NOMO-1 treated with dmso at 0.1 percent for 144 hours (cell line): ENCODE data around the gene LRRC32.

Source experiments
- DNase-seq: peaks from one replicate; lab custom pipeline; 2025; ENCODE audit not compliant: unreplicated experiment; lab: John Stamatoyannopoulos, UW

The LRRC32 gene

DNA sequence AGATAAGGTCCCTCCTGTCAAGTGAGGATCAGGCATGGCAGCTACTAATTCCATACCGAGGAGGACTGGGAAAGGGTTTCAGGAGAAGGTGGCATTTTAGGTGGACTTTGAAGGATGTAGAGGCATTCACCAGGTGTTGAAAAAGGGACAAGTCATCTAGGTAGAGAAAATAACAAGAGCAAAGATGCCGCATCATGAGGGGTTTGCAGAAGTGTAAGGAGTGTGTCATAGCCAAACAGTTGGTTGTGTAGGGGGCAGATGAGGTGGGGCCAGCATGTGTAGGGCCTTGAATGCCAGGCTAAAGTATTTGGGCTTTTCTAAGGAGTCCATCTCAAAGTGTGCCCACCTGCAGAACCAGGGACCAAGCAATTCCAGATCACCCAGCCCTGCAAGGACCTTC, 11.6 kb upstream of the LRRC32 start:
- DNase-seq = no peak

DNA sequence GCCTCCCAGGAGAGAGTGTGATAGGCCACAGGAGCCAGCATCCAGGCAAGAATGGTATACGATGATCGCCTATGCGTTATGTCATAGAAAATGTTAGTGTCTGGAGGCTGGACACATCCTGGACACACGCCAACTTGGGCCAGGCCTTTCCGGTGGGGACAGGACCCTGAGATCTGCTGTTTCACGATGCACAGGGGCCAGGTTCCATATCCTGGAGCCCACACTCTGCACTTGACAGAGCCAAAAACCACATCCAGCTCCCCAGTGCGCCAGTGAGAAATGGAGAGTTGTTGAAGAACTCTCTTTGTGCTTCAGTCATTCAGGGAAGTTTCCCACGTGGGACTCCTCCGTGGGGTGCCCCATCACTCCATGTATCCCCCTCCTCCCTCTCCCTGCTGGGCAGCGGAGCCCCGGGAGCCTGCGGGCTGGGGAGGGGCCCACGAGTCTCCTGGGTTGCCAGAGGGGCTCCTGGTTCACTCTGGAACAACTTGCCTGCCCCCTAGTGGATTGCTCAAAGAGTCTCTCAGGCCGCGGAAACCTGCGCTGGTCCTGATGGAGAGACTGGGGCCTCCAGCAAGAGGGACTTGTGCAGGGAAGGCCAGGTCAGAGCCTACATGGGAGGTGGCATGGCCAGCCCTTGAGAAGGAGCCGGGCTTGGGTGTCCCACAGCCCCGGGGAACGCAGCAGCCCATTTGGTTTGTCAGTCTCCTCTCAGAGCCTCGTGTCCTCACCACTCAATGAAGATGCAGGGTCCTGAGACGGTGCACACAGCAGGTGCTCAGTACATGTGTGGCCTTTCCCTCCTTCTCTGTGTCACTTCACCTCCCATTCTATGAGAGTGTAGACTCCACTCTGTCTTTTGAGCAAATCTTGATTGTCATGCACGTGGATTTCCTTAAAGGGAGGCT, 10.2 kb upstream of the LRRC32 start:
- peak; percentile 7 for DNase-seq

DNA sequence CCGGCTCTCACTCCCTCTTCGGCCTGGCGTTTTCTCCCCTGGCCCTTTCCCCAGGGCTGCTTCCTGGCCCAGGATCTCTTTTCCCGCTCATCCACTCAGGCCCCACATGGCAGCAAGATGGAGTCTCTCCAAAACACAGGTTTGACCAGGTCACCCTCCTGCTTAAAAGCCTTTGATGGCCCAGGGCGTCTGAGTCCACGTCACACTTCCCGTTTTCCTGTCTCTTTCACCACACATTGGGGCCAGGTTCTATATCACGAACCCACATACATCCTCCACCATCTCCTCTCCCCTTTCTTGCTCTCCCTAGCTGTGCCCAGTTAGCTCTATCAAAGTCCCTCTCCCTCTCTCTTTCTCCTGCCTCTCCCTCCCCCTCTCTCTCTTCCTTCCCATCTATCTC, 7.8 kb upstream of the LRRC32 start:
- peak; percentile 73 for DNase-seq

DNA sequence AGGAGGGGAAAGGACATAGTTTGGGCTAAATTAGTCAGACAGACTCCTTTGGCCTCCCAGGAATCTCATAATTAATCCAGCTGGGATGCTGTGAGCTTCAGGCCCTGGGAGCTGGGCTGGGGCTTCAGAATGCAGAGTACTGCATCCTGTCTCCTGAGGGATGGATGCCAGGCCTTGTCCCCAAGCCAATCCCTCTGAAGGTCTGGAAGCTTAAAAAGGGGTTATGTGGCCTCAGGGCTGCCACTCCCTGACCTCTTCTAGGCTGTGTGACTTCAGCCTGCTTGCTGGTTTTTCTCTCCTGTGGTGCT, 6.9 kb upstream of the LRRC32 start:
- no peak for DNase-seq

DNA sequence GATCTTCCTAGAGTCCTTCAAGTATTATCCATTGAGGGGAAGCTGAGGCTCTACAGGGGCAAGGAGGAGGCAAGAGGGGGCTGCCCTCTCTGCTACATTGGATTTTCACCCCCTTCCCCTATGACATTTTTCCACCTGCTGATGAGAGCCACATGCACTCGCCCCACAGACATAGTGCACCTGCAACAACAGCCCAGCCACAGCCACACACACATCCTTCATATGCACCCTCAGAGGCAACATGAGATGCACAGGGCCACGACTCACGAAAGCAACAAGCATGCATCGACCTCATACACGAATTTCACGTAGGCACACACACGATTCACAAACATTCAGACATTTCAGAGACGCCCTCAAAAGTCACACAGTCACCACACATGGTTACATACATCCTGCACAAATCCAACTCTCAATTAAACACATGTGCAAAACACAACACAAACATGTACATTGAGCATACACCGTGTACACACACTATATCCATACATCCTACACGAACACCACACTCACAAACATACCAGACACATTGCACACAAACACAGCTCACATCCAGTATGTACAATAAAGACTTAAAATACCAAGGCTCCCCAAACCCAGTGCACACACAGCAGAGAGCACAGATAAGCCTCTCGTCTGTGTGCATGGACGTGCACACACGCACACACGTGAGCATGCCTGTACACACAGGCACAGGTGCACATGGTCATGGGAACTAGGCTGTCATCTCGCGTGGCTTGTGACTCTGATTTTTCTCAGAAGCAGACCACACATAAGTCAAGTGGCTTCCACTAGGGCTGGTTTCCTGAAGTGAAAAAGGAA, 6.3 kb upstream of the LRRC32 start:
- DNase-seq = no peak

DNA sequence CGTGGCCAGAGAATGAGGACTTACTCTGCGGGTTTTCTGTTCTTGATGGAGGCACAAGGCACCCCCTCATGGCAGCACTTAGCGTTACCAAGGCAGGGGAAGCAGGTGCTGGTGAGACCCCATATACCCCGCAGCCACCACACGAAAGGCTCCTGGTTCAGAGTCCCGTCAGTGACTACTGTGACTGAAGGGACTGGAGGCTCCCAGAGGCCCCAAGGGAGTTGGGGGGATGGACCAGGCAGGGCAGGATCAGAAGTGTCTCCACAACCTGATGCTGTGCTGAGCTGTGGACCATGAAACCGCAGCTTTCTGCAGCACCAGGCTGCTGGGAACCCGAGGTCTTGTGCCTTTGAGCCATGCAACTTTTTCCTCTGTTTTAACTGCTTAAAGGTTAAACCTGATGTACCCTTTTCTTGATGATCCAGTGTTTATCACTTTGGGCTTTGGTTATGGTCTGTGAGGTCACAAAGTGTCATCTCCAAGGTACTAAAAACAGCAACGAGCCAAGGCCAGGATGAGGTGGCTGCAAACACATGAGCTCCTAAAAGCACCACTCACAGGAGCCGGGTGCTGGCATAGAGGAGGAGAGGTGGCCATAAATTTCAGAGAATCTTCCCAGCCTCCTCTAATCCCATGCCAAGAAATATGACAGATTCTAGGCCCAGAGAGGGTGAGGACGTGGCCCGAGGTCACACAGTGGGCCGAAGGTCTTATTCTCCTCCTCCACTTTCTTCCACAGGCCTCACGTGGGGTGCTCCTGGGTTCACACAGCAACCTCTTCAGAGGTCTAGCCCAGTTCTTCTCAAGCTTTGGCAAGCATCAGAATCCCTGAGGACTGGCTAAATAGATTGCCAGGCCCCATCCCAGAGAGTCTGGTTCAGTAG, 4.2 kb upstream of the LRRC32 start:
- no peak for DNase-seq

DNA sequence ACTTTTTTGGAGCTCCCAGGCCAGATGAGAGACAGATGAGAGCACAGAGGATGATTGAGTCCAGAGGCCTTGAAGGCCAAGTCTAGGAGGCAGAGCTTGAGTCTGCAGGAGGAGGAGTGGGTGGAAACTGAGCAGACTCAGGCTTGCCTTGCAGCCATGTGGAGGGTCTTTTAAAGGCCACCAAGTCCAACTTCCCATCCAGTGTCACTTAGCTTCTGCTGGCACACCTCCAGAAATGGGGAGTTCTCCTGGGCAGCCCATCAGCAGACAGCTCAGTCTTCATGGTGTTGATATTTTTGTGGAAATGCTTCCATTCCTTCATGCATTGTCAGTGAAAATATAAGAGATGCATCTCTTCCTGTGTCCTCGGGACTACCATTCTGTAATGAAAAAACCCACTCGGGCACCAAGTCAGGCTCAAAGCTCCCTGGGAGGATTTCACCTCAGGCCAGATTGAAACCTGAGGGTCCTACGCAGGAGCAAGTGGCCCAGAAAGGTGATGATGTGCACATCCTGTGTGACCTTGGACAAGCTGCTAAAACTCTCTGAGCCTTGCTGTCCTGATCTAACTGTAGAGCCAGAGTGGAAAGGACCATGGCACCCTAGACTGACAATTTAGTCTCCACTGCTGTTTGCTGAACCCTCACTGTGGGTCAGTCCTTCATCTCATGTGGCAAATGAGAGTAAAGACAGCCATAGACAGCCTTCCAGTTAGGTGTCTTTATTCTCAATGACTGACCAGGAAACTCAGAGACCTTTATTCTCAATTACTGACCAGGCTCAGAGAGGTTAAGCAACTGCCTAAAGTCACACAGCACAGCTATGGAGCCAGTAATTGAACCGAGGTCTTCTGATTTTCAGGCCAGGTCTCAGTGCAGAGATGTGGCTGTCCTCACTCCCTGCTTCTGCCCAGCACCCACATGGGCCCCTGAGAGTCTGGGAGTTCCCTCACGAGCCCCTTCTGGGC, 2.9 kb upstream of the LRRC32 start:
- DNase-seq = no peak

DNA sequence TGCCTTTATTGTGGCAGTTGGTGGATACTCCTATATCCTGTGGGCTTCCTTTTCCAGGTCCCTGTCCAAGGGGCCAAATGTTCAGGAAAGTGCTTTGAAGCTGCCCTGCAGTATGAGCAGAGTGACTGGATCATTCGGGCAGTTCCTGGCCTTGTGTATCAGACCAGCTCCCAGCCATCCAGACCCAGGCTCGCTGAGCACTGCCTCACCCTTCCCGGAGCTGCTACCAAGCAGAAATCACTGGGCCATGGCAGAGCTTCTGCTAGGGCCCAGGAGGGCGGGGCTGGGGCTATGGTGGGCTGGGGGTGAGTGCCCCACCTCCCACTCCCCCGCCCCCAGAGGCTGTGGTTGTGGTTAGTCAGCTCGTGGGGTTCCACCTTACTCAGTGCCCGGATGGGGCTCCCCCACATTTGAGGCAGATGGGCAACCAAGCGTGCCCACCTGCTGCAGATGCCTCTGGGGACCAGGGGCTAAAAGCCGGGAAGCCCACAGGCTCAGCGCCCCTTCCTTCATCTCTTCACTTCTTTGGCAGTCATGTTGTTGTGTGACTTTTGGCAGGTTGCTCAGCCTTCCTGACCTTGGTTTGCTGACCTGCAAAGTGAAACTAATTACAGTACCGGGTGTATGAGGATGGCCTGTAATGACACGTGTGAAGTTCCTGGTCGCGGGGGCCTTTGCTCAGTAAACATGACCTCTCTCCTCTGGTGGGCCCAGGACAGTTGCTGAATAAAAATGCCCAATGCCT, 2.1 kb upstream of the LRRC32 start:
- no peak for DNase-seq

DNA sequence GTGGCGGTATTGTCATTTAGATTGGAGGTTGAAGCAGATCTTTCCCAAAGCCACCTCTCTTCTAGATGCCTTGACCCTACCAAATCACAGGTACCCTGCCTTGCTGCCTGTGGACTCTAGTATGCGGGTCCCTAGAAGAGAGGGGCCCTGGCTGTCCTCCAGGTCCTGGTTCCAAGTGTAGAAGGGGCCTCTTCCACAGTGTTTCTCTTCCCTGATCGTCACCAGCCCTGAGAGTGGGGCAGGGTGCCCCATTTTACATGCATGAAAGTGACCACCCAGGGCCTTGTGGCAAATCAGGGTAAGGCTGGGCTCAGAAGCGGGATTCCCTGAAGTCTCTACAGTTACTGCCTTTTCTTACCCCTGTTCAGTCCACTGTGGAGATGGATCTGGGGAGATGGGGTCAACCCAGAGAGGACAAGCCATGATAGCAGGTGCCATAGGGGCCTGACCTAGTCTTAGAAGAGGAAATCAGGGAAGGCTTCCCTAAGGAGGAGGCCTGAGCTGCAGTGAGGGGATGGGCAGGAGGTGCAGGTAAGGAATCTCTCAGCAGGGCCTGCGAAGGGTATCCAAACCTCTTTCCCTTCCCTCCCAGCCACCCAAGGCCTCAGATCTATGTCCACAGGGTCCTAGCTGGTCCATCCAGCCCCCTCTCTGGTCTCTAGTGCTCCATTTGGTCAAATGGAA, 1.2 kb upstream of the LRRC32 start:
- no peak for DNase-seq

DNA sequence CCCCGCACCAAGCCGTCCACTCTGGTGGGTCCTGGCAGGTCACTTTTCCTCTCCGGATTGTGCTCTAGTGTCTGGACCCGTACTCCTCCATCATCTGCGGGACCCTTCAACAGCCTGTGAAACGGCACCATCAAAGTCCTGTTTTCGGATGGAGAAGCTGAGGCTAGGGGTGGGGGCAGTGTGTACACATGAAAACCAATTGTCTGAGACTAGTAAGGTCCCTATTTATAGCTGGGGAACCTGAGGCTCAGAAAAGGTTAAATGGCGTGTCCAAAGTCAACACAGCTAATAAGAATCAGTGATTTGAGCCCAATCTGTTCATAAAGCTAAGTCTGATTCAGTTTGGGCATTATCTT, 668 bp upstream of the LRRC32 start:
- DNase-seq = no peak

DNA sequence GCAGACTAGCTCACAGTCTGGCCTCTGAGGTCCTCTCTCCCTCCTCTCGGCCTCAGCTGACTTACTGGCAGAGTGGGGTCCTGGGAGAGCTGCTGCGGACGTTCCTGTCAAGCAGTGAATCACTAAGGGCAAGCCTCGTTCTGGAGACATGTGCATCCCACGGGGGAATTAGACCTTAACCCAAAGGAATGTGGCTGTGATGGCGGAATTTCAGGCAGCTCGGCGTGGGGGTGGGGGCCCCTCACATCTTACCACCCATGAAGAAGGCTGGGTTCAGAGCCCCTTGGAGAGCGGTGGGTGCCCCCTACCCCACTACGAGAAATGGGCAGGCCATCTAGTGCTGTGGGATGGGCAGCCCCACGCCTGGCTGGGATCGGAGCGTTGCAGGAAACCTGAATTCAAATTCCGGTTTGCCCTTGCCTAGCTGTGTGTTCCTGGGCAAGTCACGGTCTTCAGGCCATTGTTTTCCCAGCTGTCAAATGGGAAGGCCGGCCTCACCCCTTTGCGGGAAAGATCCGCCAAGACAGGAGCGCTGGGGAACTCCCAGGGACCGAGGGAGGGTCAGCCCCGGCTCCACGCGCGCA, 554 bp downstream of the LRRC32 start:
- DNase-seq = no peak

DNA sequence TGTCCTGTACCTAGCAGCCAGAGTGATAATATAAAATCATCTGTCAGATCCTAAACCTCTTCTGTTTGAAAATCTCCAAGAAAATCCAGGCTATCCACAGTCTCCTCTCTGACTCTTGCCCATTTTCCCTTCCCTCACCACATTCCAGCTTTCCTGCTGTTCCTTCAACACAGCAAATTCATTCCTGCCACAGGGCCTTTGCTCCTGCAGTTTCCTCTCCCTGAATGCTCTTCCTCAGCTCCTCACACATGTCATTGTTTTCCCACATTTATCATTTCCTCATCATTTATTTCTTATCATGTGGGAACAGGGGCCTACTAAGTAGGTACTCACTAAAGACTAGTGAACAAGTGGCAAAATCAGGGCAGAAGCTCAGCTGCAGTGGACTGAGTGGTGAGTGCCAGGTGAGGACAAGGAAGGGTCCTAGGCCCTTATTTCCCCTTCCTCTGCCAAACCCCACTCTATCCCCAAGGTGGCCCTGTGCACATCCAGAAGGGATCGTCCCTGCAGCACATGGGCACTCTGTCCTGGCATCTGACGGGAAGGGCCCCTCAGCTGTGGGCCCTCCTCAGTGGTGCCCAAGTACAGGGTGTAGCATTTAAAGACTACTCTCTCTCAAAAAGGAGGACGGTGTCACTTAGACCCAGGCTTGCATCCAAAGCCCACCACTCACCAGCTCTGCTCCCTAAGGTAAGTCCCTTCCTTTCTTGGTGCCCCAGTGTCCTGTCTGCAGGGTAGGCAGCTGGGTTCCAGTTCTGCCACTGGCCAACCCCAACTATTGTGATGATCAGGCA, 2.0 kb downstream of the LRRC32 start:
- no peak for DNase-seq

DNA sequence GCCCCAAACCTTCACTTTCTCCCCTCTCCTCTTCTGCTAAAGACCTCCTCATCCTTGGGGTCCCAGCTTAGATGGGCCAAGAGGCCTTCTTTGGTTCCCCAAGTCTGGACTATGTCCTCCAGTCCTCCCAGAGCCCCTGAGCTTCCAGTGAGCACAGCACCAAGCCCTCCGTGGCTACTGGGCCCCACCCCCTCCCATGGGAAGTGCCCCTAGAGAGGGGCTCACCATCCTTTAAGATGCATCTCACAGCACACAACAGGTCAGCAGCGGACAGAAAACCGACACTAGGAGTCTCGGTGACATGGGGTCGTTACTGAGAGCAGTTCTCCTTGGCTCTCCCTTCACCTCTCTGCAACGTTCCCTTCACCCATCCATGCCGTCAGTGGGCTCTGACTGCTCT, 2.7 kb downstream of the LRRC32 start:
- no peak for DNase-seq

DNA sequence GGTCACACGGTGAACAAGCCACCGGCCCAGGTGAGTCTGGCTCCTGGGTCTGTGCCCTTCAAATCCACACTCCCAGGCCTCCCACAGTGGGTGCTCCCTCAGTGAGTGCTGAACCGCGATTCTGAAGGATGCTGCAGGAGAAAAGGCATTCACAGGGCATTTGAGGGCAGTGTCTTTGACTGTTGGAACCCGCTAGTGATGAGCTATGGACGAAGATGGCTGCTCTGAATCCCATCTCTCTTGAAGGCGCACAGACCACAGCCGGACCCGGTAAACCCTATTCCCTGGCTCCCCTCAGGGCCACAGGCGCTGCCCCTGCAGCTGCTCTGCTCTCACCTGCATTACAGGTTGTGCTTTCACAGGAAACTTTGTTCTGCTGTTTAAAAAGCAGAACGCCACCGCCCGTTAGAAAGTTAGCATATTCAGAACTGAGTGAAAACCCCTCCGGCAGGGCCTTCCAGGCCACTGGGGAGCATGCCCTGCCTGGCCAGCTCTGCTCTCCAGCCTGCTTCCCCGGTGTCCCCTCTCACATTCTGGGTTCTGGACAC, 3.2 kb downstream of the LRRC32 start:
- no peak for DNase-seq

DNA sequence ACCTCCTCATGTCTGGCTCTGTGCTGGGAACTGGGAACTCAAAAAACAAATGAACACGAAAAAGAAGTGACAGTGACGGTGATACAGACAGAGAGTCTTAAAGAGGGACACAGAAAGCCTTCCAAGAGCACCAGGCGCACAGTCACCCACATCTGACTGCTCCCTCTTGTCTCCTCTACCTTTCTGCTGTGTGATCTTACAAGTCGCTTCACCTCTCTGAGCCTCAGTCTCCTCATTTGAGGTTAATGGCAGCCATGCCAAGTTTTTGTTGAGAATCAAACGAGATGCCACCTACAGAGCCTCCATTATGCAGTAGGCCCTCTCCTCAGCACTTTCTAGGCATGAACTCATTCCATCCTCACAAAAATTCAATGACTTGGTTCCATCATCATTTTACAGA, 3.7 kb downstream of the LRRC32 start:
- DNase-seq = no peak

DNA sequence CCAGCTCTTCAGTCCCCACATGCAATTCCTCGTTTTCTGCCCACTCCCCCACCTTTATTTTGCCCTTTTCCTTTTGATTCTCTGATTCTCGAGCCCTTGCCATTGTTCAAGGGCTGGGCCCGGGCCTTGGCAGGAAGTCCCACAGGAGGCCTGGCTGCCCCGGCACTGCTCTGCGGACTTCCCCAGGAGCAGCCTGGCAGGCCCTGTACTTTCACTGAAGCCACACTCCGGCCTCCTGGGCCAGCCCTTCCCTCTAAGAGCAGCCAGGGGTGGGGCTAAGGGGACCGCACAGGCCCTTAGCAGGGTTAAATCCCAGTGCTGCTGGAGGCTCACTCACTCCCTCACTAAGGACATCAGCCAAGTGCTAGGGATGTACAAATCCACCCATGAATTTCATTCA, 4.1 kb downstream of the LRRC32 start:
- DNase-seq = no peak

DNA sequence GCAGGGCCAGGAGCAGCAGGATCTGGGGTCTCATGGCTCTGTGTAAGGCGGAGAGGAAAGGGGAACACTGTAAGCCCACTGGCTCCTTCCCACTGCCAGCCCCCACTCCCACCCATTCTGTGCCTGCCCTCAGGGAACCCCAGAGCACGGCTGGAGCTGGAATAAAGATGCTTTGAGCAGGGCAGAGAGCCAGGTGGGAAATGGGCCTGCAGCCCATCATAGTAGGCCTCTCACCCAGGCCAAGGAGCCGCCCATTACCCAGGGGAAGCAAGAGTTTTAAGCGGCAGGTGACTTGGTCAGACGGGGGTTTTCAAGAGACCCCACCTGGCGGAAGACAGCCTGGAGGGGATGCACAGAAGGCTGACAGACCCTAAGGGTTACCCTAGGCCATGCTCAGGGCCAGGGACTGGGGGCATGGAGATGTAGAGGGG, 4.6 kb downstream of the LRRC32 start:
- DNase-seq = no peak

DNA sequence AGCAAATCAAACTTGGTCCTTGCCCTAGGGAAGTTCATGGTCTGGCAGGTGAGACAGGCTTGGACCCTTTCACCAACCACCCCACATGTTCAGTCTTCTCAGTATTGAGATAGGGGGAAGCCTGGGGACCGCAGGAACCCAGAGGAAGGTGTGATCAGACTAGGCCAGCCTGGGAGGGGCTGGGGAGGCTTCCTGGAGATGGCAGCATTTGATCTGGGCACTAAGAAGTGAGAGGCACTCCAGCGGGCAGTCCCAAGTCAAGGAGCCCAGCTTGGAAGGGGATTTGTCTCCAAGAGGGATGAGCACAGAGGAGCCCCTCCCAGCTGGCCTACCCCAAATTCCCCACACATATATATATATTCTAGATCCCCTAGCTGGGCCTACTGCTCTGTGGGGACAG, 5.4 kb downstream of the LRRC32 start:
- DNase-seq = no peak
